Stimulated activated CD4-positive, alpha-beta T cell treated with anti-CD3 and anti-CD28 coated beads, Interleukin-15, amount 100 ng/mL, for 48 hours (primary cell): ENCODE measurements around the gene BRWD1.

ENCODE experiments used
- DNase-seq, 2 donors: peaks; one replicate each; pipeline ENCODE4 v3.0.0-alpha.2; 2020; ENCODE audit warnings: low read depth in 2 of 2

Gene BRWD1

DNA sequence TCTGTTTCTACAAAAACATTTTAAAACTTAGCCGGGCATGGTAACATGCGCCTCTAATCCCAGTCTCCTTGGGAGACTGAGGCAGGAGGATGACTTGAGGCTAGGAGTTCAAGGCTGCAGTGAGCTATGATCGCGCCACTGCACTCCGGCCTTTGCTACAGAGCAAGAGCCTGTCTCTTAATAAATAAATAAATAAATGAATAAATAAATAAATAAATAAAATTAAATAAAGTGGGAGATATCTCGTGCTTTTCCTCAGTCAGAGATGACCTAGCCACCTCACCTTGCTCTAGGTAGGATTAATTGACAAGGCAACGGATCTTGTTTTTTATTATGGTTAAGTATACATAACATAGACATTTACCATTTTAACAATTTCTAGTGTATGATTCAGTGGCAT, 14.3 kb upstream of the BRWD1 start:
- DNase-seq, result no peak

DNA sequence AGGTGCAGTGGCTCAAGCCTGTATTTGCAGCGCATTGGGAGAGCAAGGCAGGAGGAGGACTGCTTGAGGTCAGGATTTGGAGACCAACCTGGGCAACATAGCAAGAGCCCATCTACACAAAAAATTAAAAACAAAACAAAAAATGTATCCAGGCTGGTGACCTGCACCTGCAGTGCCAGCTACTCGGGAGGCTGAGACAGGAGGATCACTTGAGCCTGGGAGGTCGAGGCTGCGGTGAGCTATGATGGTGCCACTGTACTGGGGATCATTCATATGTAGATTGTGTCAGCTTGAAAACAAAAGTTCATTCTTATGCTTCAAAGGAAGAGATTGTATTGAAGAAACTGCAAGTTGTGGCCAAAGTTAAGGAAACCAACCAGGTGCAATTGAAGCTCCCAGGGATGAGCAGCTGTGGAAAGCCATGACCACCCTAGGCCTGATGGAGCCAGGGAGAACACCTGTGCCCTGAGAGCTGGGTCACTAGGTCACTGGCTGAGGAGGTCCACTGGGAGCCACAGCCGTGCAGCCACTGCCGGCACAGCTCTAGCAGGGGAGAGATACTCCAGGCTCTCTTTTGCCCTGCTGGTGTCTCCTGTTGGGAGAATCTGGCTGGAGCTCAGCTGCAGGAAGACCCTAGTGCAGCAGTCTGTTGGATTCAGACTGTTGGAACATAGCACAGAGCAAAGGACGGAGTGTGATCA, 13.3 kb upstream of the BRWD1 start:
- no peak for DNase-seq

DNA sequence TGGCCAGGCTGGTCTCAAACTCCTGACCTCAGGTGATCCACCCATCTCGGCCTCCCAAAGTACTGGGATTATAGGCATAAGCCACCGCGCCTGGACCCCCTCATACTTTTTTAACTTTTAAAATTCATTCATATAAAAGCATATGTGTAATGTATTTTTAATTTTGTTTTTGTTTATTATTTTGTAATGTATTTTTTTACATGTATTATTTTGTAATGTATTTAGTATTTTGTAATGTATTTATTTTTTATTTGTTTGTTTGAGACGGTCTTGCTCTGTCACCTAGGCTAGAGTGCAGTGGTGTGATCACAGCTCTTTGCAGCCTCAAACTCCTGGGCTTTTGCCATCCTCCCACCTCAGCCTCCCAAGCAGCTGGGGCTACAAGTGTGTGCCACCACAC, 12.0 kb upstream of the BRWD1 start:
- no peak for DNase-seq

DNA sequence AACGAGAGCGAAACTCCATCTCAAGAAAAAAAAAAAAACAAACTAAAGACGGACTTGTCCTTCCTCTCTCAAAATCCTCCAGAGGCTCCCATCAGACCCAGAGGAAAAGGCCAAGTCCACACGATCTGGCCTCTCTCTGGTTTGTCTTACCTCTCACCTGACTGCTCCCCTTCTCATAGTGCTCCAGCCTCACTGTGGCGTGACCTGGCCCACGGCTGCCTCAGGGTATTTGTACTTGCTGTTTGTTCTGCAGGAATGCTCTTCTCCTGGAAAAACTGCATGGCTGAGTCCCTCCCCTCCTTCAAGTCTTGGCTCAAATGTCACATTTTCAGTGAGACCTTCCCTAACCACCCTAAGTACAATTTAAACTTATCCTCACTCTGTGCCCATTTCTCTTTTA, 8.0 kb upstream of the BRWD1 start:
- no peak for DNase-seq

DNA sequence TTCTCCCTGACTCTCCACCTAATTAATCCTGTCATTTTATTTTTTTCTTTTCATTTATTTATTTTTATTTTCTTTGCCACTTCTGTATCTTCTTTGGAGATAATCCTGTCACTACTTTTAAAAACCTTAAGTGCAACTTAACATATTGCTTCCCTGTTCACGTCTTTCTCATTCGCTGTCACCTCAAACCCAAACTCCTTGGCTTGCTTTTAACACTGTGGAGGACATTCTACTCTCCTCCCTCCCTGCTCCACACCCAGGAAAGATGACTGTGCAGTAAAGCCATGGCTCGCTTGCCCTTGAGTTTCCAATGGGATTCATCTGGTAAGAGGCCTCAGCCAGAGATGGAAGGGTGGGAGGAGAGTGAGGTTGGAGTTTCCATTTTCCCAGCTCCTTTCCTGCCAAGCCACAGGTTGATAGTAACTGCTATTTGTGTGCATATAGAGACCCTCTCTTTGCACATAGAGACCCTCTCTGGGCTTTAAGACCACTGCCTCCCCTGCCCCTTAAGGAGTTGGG, 6.4 kb upstream of the BRWD1 start:
- no peak for DNase-seq

DNA sequence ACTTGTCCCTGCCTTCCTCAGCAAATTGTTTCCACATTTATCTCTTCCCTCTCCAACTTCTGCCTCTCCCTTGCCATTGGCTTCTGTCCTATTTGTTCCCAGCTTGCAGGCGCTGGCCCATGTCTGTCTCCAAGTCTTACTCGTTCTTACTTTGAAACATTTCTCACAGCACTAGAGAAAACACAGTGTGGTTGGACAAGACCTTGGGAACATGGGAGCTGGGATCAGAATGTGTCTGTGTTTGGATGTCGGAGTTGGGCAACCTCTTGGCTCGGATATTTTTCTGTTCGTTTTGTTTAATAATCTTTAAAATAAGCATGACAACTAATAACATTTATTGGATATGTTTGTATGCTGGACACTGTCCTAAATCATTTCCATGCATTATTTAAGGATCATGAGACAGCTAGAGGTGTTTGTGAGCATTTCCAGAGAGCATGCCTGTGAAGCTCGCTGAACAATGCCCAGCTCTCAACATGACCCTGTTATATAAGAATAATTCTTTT, 5.9 kb upstream of the BRWD1 start:
- DNase-seq, result no peak

DNA sequence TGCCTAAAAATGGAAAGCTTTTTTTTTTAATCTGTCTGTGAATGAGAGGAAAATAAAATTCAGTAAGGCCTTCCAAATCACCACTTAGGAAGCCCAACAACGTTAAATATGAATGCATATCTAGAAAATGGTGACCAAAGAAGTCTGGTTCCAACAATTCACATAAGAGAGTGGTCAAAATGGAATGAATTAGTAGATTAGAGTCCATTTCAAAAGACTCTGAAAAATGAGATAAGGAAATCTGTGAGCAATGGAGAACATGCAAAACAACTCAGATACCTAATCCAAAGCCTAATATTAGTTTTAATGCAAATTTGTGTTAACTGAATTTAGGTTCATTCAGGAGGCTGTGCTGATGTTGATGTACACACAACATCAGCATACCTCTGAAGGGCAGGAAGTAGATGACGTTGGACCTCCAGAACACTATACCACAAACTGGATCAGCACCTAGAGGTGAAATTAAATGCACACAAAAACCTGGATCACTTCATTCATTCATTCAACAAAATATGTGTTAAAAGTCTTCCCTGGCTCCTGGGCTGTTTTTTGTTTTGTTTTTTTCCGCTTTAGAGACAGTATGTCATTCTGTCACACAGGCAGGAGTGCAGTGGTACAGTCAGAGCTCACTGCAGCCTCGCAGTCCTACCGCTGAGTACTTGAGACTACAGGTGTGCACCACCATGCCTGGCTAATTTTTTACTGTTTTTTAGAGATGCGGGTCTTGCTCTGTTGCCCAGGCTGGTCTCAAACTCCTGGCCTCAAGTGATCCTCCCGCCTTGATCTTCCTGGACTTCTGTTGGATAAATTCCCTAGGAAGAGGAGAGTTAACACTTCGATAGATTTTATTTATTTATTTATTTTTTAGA, 4.9 kb upstream of the BRWD1 start:
- DNase-seq, result no peak

GRCh38 chr21:39317134-39318090, 4.0 kb upstream of the BRWD1 start:
- DNase-seq, result no peak

DNA sequence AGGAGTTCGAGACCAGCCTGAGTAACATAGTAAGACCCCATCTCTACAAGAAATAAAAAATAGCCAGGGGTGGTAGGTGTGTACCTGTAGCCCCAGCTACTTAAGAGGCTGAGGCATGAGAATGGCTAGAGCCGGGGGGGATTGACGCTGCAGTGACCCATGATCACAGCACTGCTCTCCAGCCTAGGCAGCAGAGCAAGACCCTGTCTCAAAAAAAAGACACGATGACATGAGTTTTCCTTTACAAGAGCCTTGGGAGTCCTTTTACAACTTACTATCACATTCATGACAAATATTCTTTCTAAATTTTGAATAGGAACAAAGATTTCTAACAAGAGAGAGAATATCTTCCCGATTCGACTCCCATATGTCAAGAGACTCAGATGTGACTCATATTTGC, 3.3 kb upstream of the BRWD1 start:
- no peak for DNase-seq

DNA sequence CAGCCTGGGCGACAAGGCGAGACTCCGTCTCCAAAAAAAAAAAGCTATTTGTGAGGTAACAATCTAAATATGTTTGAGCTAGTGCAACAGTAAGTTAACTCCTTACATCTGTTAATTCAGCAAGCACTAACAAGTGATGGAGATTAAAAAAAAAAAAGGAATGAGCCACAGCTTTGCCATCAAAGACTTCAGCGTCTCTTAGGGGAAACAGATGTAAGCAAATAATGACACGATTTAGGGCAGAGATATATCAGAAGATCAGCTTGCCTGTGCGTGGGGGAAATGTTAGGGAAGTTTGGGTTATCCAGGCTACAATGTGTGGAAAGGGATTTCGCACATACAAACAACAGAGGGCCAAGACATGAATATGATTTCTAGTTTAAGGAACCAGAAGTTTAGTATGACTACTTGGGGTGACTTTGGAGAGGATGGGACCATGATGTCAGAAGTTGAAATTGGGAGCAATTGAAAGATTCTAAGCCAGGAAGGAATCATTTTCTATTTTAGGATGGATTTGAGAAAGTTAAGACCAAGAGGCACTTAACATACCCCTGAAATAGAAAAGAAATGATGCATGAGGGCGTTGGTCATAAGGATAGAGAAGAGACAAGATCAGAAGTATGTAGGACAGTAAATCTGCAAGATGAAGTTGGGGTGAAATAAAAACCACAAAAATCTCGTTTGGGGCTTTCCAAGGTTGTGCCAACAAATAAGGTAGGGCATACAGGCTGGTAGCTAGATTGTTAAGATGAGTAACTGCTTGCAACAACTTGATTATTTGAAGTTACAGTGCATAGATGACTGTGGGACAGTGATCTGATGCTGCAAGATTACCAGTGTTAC, 2.4 kb upstream of the BRWD1 start:
- no peak for DNase-seq

DNA sequence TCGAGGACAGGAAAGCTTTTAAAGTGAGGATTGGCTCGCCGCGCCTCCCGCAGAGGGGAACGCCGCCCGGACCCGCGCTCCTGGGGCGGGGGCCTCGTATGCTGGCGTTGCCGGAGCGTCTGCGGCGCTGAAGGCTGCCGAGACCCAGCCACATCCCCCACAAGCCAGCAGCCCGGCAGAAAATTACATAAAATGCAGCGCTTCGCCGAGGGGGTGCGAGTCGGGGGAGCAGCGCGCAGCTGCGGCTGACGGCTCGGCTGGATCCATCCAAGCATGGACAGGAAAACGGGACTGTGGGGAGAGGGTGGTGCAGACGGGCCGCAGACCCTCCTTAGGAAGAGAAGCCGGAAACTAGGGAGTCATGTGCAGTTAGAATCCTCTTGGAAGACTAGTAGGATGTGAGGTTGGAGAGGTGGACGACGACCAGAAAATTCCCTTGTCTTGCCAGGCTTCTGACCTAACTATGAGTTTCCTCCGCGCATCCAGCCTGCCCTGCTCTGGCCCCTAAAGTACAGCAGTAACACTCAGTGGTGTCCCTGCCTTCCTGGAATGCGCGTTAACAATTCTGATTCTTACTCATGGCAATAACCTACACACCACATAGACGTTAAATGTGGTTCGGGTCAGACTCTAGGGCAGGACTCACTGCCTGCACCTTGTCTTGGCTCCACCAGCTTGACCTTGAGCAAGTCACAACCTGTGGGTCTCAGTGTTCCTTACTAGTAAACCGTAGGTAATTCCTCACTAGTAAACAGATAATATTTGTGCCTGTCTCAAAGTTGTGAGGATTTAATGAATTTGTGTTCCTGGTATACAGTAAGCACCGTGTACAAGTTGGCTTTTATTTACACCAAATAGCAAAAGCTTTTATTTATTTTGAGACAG, 953 bp upstream of the BRWD1 start:
- peak; percentile 31 to 36 for DNase-seq

DNA sequence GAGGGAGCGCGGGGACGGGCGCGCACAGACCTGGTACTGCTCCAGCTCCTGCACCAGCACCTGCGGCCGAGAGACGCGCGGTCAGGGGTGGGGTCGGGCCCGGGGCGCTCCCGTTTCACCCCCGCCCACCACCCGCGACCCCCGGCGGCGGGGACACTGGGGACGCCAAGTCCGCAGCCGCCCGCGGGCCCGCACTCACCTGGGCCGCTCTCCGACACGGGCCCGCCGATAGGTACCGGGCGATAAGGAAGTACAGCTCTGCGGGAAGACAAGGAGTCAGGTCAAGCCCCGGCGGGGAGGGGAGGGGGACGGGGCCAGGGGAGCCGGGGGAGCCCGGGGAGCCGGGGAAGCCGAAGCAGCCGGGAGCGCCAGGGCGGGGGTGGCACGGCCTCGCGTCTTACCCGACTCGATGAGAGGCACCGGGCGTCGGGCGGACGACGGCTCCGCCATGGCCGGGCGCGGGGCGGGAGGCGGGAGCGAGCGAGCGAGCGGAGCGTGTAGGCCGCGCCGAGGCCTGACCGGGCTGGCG, 326 bp downstream of the BRWD1 start:
- peak in 1 of 2 donors; percentile 2 for DNase-seq

GRCh38 chr21:39312112-39313041, 1.1 kb downstream of the BRWD1 start:
- peak; percentile 91 to 92 for DNase-seq

GRCh38 chr21:39311164-39311563, 2.3 kb downstream of the BRWD1 start:
- no peak for DNase-seq

- no peak for DNase-seq
Measured at GRCh38 chr21:39307466-39307865, 6.0 kb downstream of the BRWD1 start.

DNA sequence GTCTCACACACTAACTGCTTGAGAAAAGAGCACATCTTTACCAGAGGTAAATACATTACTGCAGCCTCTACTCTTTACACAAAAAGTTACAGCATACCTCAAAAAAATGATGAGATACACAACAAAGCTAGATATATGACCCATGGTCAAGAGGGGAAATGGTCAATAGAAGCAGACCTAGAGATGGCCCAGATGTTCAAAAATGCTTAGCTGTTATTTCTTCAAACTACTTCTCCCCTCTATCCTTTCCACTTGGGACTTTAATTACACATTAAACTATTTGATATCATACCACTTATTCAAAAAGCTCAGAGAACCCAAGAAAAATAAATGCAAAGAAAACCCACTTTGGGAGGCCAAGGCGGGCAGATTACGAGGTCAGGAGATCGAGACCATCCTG, 12.8 kb downstream of the BRWD1 start:
- DNase-seq, result no peak

- DNase-seq, result no peak
Measured at GRCh38 chr21:39296891-39297290, 16.5 kb downstream of the BRWD1 start.

GRCh38 chr21:39288987-39289386, 24.4 kb downstream of the BRWD1 start:
- no peak for DNase-seq
